Activated naive CD4-positive, alpha-beta T cell treated with anti-CD3 and anti-CD28 coated beads for 36 hours (primary cell): ENCODE results near the gene MTR. TPM values are rescaled to one million over a fixed set of nuclear protein-coding genes. Genes with fewer than 3 reads are reported as not detected.
"Not testable (repeated sequence)": the region's sequence is repeated elsewhere in the genome, so short reads cannot be mapped to it uniquely, and the experiment has no call there.

Source experiments
- CTCF ChIA-PET: fragments of 350-600 bp; sonication (Branson Sonifier 250); formaldehyde crosslinking; loops from one replicate; lab custom pipeline; 2021; ENCODE audit warnings: antibody characterized with exemption; lab: Charles Lee
- DNase-seq: peaks from one replicate; pipeline ENCODE4 v3.0.0-alpha.2; 2020
- H3K27ac Mint-ChIP-seq: one replicate; pipeline ENCODE4 v1.8.0; 2021; ENCODE audit warnings: mild to moderate bottlenecking, mixed read lengths
- H3K27me3 Mint-ChIP-seq: one replicate; pipeline ENCODE4 v1.8.0; 2021; ENCODE audit warnings: low read depth, mixed read lengths
- H3K36me3 Mint-ChIP-seq: one replicate; pipeline ENCODE4 v1.8.0; 2021; ENCODE audit warnings: low read depth, mixed read lengths
- H3K4me1 Mint-ChIP-seq: one replicate; pipeline ENCODE4 v1.8.0; 2021; ENCODE audit warnings: low read depth, mixed read lengths
- H3K4me3 Mint-ChIP-seq: one replicate; pipeline ENCODE4 v1.8.0; 2021; ENCODE audit warnings: mild to moderate bottlenecking, moderate library complexity, mixed read lengths
- H3K9me3 Mint-ChIP-seq: one replicate; pipeline ENCODE4 v1.8.0; 2021; ENCODE audit warnings: mixed read lengths
- intact Hi-C: fragments of 100-400 bp; cut with micrococcal nuclease; formaldehyde crosslinking; loops from one replicate; pipeline ENCODE4 v1.15.1; 2023
- total RNA-seq, 2 experiments: library from RNA; stranded (reverse); gene quantifications; one replicate each; pipeline ENCODE4 v1.2.3, GENCODE V29; 2021

The MTR gene
- total RNA-seq, 2 experiments from 2014 or later: 55.3 to 57.6 TPM

DNA sequence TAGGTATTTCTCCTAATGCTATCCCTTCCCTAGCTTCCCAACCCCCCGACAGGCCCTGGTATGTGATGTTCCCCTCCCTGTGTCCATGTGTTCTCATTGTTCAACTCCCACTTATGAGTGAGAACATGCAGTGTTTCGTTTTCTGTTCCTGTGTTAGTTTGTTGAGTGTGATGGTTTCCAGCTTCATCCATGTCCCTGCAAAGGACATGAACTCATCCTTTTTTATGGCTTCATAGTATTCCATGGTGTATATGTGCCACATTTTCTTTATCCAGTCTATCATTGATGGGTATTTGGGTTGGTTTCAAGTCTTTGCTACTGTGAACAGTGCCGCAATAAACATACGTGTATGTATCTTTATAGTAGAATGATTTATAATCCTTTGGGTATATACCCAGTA lies 61.6 kb downstream of the MTR start:
- H3K27ac Mint-ChIP-seq, H3K27me3 Mint-ChIP-seq, DNase-seq, CTCF ChIA-PET, intact Hi-C loops, H3K4me3 Mint-ChIP-seq, H3K9me3 Mint-ChIP-seq: not testable (repeated sequence)
- Mint-ChIP-seq H3K36me3 (peaks cover 72% of the 10 kb centered on the region), H3K4me1 (peaks cover 22% of the 10 kb centered on the region)

DNA sequence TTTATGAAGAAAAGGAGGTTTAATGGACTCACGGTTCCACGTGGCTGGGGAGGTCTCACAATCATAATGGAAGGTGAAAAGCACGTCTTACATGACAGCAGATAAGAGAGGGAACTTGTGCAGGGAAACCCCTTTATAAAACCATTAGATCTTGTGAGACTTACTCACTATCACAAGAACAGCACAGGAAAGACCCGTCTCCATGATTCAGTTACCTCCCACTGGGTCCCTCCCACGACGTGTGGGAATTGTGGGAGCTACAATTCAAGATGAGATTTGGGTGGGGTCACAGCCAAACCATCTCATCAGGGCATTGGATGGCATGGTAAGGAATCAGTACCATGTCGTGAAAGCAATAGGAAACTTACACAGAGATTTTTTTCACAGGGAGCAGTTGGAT lies 63.1 kb downstream of the MTR start:
- H3K27ac Mint-ChIP-seq: no peak overlapping the region
- CTCF ChIA-PET: interaction anchor here (0.6 kb wide), 1 partner anchor 649 kb away, joined by 3 read pairs; no protein-coding TSS in a partner anchor

GRCh38 chr1:236860101-236860500 lies 65.0 kb downstream of the MTR start:
- DNase-seq: no peak
- Mint-ChIP-seq H3K9me3 (peaks cover 2% of the 10 kb centered on the region), H3K27me3 (no peaks in the 10 kb centered on the region), H3K4me1 (peaks cover 30% of the 10 kb centered on the region), H3K27ac (no peak overlapping the region), H3K4me3 (no peak overlapping the region), H3K36me3 (peaks cover 74% of the 10 kb centered on the region)
- CTCF ChIA-PET: no interaction called here
- intact Hi-C loops: loop anchor here (2.0 kb wide), 1 partner anchor 65 kb away; the partner anchor contains the start of gene MTR

More for the DNA sequence above, 63.1 kb downstream of the MTR start:
- DNase-seq: no peak
- peaks cover 30% of the 10 kb centered on the region for H3K4me1 Mint-ChIP-seq
- peaks cover 80% of the 10 kb centered on the region for H3K36me3 Mint-ChIP-seq
- no peaks in the 10 kb centered on the region for H3K27me3 Mint-ChIP-seq
- H3K9me3 Mint-ChIP-seq: peaks cover 2% of the 10 kb centered on the region
- intact Hi-C loops: no loop called here
- H3K4me3 Mint-ChIP-seq: no peak overlapping the region

GRCh38 chr1:236860674-236861073 lies 65.6 kb downstream of the MTR start:
- no peak overlapping the region for H3K27ac Mint-ChIP-seq
- H3K36me3 Mint-ChIP-seq: peaks cover 75% of the 10 kb centered on the region
- peaks cover 30% of the 10 kb centered on the region for H3K4me1 Mint-ChIP-seq
- no peaks in the 10 kb centered on the region for H3K27me3 Mint-ChIP-seq
- intact Hi-C loops: loop anchor here (2.0 kb wide), 1 partner anchor 66 kb away; the partner anchor contains the start of gene MTR
- CTCF ChIA-PET: no interaction called here
- H3K4me3 Mint-ChIP-seq: no peak overlapping the region
- DNase-seq: no peak
- H3K9me3 Mint-ChIP-seq: peaks cover 2% of the 10 kb centered on the region

DNA sequence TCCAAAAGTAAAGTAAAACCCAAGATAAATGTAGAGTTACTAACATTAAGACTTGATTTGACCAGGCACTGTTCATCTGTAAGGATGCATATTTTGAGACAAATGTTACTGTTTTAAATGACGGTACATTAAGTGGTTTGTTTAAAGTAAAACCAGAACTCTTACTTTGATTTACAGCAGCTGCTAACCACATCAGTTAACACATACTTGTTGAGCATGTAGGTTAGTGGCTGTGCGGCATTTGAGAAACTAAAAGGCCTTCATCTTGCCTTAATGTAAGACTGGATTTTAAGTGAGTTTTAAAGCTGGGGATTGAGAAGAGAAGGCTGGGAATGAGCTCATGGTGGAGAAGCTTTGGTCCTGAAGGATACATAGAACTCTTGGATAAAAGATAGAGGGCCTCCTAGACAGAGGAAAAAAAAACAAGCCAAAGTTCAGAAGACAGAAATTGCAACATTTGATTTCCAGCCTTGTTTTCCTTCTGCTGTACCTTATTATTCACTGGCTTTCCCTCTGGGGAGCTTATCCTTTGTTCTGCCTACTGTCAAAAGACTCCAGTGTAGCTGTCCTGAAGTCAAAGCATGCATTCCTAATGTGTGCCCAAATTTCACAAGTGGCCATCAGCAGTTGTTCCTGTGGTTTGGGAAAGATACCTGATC lies 66.6 kb downstream of the MTR start:
- H3K9me3 Mint-ChIP-seq: peaks cover 2% of the 10 kb centered on the region
- DNase-seq: no peak
- H3K4me1 Mint-ChIP-seq: peaks cover 30% of the 10 kb centered on the region
- CTCF ChIA-PET: interaction anchor here (0.8 kb wide), 1 partner anchor 699 kb away, joined by 3 read pairs; no protein-coding TSS in a partner anchor
- H3K27ac Mint-ChIP-seq: peak overlapping the region; percentile 27
- intact Hi-C loops: loop anchor here (2.0 kb wide), 1 partner anchor 67 kb away; the partner anchor contains the start of gene MTR
- H3K36me3 Mint-ChIP-seq: peaks cover 68% of the 10 kb centered on the region
- H3K4me3 Mint-ChIP-seq: no peak overlapping the region
- H3K27me3 Mint-ChIP-seq: no peaks in the 10 kb centered on the region

DNA sequence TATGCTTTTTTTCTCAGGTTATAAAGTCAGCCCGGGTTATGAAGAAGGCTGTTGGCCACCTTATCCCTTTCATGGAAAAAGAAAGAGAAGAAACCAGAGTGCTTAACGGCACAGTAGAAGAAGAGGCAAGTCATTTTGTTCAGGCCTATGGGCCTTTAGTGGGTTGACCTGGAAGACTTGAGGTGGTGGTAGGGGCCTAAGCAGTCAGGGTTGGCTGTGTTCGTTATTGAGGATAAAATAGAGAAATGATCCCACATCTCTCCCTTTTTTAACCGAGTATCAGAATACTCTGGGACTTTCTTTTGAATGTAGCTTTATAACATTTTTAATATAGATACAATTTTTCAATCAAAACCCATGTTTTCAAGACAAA lies 67.1 kb downstream of the MTR start:
- no peak for DNase-seq
- Mint-ChIP-seq H3K36me3 (peaks cover 67% of the 10 kb centered on the region), H3K9me3 (peaks cover 2% of the 10 kb centered on the region), H3K4me1 (peaks cover 30% of the 10 kb centered on the region), H3K4me3 (no peak overlapping the region), H3K27me3 (no peaks in the 10 kb centered on the region), H3K27ac (no peak overlapping the region)
- intact Hi-C loops: no loop called here
- CTCF ChIA-PET: interaction anchor here (0.8 to 2.2 kb wide), 2 partner anchors 103 to 698 kb away, joined by 3 to 6 read pairs; no protein-coding TSS in a partner anchor

GRCh38 chr1:236862615-236863211 lies 67.6 kb downstream of the MTR start:
- CTCF ChIA-PET: interaction anchor here (2.2 kb wide), 1 partner anchor 103 kb away, joined by 6 read pairs; no protein-coding TSS in a partner anchor
- Mint-ChIP-seq H3K36me3 (peaks cover 66% of the 10 kb centered on the region), H3K27ac (no peak overlapping the region), H3K27me3 (no peaks in the 10 kb centered on the region), H3K9me3 (peaks cover 2% of the 10 kb centered on the region), H3K4me1 (peaks cover 28% of the 10 kb centered on the region), H3K4me3 (no peak overlapping the region)
- intact Hi-C loops: no loop called here
- DNase-seq: peak; percentile 14

- peaks cover 25% of the 10 kb centered on the region for H3K4me1 Mint-ChIP-seq
- intact Hi-C loops: no loop called here
- no peak overlapping the region for H3K4me3 Mint-ChIP-seq
- H3K27ac Mint-ChIP-seq: no peak overlapping the region
- H3K9me3 Mint-ChIP-seq: no peaks in the 10 kb centered on the region
- DNase-seq: no peak
- peaks cover 52% of the 10 kb centered on the region for H3K36me3 Mint-ChIP-seq
- CTCF ChIA-PET: interaction anchor here (2.2 kb wide), 1 partner anchor 105 kb away, joined by 6 read pairs; no protein-coding TSS in a partner anchor
- H3K27me3 Mint-ChIP-seq: no peaks in the 10 kb centered on the region
Measured at GRCh38 chr1:236864211-236864610, 69.1 kb downstream of the MTR start.

GRCh38 chr1:236864996-236865817 lies 70.1 kb downstream of the MTR start:
- CTCF ChIA-PET: interaction anchor here (0.7 kb wide), 1 partner anchor 85 kb away, joined by 3 read pairs; no protein-coding TSS in a partner anchor
- H3K27me3 Mint-ChIP-seq: no peaks in the 10 kb centered on the region
- H3K27ac Mint-ChIP-seq: peak overlapping the region; percentile 32
- no peak for DNase-seq
- H3K36me3 Mint-ChIP-seq: peaks cover 43% of the 10 kb centered on the region
- H3K9me3 Mint-ChIP-seq: no peaks in the 10 kb centered on the region
- peaks cover 19% of the 10 kb centered on the region for H3K4me1 Mint-ChIP-seq
- no peak overlapping the region for H3K4me3 Mint-ChIP-seq
- intact Hi-C loops: loop anchor here (5.0 kb wide), 2 partner anchors 697 to 763 kb away; no protein-coding TSS in a partner anchor

GRCh38 chr1:236865818-236866155 lies 70.7 kb downstream of the MTR start:
- H3K4me3 Mint-ChIP-seq: no peak overlapping the region
- peak overlapping the region; percentile 32 for H3K27ac Mint-ChIP-seq
- peaks cover 41% of the 10 kb centered on the region for H3K36me3 Mint-ChIP-seq
- peaks cover 18% of the 10 kb centered on the region for H3K4me1 Mint-ChIP-seq
- CTCF ChIA-PET: interaction anchor here (0.7 kb wide), 1 partner anchor 86 kb away, joined by 3 read pairs; no protein-coding TSS in a partner anchor
- H3K27me3 Mint-ChIP-seq: no peaks in the 10 kb centered on the region
- no peaks in the 10 kb centered on the region for H3K9me3 Mint-ChIP-seq
- DNase-seq: no peak
- intact Hi-C loops: loop anchor here (5.0 kb wide), 2 partner anchors 697 to 763 kb away; no protein-coding TSS in a partner anchor

DNA sequence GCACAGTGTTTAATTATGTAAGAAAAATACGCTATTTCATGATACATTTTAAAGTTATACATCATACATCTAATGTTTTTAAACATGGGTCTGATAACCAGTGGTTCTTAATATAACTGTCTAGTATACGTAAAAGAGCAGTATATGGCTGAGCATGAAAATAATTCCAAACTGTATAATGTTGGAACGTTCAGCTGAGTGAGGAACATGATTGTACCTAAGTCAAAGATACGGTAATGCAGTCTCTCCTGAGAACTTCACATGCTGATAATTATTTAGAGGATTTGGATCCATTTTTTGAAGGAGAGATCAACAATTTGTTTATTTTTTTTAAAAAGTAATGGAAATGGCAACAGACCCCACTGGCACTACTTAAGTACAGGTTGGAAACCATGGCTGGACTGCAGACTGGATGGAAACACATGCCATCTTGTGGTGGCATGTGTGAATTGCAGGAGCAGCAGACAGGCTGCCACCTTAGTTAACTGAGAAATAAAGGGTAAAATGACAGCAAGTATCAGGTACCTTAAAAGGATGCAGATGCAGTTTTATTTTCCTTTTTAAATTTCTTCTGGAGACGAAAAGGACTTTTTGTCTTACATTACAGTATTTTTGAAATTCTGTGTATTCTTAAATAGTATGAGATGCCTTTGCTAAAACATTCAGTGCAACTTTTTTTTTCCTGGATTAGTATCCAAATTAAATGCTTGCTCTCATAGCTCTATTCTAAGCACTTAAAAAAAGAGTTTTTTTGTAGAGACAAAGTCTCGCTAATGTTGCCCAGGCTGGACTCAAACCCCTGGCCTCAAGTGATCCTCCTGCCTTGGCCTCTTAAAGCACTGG lies 73.8 kb downstream of the MTR start:
- Mint-ChIP-seq H3K9me3 (no peaks in the 10 kb centered on the region), H3K36me3 (peaks cover 29% of the 10 kb centered on the region), H3K4me3 (no peak overlapping the region), H3K27ac (no peak overlapping the region), H3K4me1 (peaks cover 2% of the 10 kb centered on the region), H3K27me3 (no peaks in the 10 kb centered on the region)
- CTCF ChIA-PET: interaction anchor here (0.6 to 5.0 kb wide), 6 partner anchors 11 to 353 kb away, joined by 3 to 31 read pairs (median 4); partner anchors contain the start of gene MTR
- intact Hi-C loops: loop anchor here (1.0 to 5.0 kb wide), 4 partner anchors 110 to 767 kb away; no protein-coding TSS in a partner anchor
- DNase-seq: peak; percentile 61
